Dedifferentiated amniotic fluid mesenchymal stem cell (primary cell): ENCODE results near the gene CACNA1I.
"Not testable (repeated sequence)": the region's sequence is repeated elsewhere in the genome, so short reads cannot be mapped to it uniquely, and the experiment has no call there.

Experiments used
- DNase-seq: peaks from one replicate; pipeline ENCODE4 v3.0.0-alpha.2; 2016; ENCODE audit errors: extremely low spot score

Gene CACNA1I

DNA sequence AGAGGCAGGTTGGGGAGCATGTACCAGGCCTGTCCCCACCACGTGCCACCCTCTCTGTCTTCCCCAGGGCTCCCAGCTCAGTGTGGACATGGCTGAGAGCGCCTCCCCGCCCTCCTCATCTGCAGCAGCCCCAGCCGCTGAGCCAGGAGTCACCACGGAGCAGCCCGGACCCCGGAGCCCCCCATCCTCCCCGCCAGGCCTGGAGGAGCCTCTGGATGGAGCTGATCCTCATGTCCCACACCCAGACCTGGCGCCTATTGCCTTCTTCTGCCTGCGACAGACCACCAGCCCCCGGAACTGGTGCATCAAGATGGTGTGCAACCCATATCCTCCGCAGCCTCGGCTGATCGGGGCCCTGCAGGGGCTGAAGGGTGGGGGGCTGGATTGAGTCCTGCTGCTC, at the start of gene CACNA1I:
TSS of gene CACNA1I (plus strand) at position 89 of the 400 bp plus-strand sequence. CDS start at position 89, 0 bp downstream.
- no peak for DNase-seq

DNA sequence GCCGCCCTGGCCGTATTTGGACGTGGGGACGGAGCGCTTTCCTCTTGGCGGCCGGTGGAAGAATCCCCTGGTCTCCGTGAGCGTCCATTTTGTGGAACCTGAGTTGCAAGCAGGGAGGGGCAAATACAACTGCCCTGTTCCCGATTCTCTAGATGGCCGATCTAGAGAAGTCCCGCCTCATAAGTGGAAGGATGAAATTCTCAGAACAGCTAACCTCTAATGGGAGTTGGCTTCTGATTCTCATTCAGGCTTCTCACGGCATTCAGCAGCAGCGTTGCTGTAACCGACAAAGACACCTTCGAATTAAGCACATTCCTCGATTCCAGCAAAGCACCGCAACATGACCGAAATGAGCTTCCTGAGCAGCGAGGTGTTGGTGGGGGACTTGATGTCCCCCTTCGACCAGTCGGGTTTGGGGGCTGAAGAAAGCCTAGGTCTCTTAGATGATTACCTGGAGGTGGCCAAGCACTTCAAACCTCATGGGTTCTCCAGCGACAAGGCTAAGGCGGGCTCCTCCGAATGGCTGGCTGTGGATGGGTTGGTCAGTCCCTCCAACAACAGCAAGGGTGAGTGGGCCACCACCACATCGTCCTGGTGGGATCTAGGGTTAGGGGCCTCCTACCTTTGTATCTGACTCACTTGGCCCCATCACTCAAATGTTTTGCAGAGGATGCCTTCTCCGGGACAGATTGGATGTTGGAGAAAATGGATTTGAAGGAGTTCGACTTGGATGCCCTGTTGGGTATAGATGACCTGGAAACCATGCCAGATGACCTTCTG, 49.3 kb upstream of the CACNA1I start:
- DNase-seq: peak; percentile 64

DNA sequence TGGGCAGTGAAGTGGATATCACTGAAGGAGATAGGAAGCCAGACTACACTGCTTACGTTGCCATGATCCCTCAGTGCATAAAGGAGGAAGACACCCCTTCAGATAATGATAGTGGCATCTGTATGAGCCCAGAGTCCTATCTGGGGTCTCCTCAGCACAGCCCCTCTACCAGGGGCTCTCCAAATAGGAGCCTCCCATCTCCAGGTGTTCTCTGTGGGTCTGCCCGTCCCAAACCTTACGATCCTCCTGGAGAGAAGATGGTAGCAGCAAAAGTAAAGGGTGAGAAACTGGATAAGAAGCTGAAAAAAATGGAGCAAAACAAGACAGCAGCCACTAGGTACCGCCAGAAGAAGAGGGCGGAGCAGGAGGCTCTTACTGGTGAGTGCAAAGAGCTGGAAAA, 48.5 kb upstream of the CACNA1I start:
- not testable (repeated sequence) for DNase-seq

DNA sequence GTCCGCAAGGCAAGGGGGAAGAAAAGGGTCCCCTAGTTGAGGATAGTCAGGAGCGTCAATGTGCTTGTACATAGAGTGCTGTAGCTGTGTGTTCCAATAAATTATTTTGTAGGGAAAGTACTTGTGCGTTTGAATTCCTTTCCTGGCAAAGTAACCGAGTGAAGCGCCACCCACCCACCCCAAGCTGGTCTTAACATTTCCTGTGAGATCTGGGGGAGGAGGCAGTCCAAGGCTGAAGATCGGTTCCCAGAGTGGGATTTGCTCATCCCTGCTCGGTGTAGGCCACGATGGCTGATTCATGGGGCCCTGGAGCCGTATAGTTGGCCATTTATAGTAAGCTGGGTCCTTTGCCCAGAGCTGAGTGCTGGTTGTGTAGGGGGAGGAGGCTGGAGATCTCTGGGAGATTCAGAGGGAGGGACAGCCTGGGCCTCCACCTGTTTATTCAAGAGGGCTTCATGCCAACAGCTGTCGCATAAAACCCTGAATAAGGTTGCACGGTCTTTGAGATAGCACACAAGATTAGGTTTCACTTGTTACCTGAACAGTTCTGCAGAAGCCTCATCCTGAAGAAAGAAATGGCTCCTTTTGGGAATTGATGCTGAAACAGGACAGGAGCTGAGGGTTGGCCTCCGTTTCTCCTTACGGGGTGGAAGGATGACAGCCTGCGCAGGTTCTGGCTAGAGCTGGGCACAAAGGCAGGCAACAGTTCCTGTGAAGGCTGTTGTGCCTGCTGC, 47.8 kb upstream of the CACNA1I start:
- DNase-seq: no peak

DNA sequence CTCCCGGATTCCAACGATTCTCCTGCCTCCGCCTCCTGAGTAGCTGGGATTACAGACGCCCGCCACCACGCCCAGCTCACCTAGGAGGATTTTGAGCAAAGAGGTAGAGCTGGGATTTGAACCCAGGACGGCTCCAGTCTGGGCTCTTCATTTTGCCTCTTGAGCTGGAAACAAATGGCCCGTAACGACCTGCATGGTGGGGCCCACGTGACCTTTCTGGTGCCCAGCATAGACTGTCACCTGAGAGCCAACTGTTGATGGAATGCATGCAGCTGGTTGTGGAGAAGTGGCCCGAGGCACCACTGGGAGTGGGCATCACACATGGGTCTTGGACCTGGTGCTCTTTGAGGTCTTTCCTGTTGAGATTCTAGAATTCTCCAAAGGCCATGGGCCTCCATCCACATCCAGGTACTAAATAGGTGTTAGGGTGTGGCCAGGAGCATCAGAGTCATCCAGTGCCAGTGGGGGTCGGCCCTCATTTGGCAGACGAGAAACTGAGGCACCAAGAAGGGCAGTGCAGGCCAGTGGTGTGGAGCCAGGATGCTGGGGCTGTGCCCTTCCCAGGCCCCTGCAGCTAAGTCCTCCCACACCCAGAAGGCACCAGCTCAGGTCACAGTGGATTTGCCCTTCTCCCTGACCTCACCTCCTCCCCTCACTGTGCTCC, 46.3 kb upstream of the CACNA1I start:
- no peak for DNase-seq

DNA sequence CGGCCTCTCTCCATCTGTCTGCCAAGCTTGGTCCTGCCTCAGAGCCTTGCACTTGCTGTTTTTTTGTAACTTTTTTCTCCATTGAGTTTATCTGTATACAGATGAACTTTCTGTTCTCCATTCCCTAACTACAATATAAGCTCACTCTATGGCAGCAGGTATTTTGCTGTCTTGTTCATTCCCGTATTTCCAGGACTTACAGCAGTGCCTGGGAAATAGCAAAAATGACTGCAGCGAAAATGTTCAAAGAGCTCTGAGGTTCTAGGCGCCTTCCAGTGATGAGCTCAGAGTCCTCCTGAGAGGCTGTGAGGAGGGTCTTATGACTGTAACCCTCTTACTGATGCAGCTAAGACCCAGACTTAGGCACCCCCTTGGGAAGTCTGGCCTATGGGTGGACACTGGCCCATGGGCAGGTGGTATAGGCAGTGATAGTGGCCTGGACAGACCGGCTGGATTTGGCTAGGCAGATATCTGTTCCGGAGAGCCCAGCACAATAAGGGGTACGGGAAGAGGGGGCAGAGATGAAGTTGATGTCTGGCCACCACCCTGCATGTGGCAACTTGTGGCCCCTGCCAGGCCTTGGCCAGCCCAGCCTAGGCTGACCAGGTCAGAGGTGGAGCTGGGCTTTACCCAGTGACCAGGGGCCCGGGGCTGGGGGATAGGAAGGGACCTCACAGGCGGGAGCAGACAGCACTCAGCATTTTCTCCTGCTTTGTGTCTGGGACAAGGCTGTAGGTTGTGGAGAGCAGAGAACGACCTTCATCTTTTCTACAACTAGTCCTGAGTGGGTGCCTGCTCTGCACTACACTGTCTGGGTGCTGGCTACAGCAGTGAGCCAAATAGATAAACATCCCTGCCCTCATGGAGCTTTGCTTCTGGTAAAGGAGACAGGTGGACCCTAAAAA, 45.5 kb upstream of the CACNA1I start:
- no peak for DNase-seq

DNA sequence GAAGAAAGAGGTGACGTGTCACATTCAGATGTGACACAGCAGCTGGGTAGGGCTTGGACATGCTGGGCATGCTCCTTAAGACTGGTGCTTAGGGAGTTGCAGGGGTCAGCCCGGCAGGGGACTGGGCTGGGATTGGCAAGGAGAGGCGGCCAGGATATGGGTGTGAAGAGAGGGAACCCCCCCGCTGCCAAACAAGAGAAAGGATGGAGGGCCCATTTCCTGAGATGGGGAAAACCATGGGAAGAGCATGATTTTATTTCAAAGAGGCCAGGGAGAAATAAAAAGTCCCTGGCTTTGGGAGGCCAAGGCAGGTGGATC, 44.9 kb upstream of the CACNA1I start:
- no peak for DNase-seq

DNA sequence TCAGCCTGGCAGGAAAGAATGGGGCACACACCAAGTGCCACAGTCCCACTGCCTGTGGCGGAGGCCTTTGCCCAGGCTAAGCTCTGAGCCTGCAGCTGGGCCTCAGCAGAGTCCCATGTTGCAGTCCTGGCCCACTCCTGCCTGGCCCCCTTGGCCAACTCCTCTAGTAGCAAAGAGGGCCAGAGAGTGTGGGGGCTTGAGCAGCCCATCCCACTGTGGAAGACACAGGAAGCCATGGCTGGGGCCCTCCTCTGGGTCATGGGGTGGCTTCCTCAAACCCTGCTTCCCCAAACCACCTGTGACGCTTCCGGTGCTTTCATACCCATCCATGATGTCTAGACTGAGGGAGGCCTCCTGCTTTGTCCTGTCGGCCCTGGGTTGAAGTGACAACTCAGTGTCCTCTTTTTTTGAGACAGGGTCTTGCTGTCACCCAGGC, 43.8 kb upstream of the CACNA1I start:
- no peak for DNase-seq

DNA sequence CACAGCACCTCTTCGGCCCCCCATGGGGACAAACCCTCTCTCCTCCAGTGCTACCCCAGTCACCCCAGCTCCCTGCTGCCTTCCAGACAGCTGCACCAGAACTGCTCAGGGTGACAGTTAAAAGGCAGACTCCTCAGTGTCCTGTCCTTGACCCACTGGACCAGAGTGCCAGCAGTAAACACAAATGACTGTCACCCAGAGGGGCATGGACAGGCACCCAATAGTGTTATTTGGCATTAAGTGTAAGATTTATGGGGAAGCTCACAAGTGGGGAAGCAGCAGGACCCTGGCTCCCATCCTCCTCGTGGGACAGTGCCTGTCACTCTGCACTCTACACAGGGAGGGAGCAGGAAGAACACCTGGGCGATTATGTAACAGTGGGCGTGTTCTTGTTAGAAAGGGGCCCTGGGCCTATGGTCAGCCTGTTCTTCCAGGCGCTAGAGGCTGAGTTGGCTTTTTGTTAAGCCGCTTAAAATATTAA, 43.0 kb upstream of the CACNA1I start:
- DNase-seq: no peak

DNA sequence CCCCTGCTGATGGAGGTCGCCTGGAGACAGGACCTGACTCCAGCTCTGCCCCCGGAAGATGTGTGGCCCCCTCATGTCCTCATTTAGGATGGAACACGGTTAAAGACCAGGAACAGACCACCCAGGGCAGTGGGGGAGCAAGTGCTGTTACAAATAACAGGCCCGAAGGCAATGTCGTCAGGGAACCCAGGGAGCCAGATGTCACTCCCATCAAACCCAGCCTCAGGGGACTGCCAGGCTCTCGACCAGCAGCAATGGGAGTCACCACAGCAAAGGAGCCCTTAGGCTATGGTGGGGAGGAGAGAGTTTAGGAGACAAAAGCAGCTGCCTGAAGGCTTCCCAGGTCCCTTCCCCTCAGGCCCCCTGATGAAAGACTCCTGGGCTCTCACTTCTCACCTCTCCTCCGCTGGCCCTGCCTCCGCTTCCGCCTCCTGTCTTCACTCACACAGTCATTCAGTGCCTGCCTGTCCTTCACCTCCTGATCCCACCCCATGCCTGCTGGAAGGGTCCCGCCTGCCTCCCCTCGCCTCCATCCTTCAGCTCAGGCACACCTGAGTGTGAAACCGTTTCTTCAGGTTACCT, 42.4 kb upstream of the CACNA1I start:
- DNase-seq: no peak

DNA sequence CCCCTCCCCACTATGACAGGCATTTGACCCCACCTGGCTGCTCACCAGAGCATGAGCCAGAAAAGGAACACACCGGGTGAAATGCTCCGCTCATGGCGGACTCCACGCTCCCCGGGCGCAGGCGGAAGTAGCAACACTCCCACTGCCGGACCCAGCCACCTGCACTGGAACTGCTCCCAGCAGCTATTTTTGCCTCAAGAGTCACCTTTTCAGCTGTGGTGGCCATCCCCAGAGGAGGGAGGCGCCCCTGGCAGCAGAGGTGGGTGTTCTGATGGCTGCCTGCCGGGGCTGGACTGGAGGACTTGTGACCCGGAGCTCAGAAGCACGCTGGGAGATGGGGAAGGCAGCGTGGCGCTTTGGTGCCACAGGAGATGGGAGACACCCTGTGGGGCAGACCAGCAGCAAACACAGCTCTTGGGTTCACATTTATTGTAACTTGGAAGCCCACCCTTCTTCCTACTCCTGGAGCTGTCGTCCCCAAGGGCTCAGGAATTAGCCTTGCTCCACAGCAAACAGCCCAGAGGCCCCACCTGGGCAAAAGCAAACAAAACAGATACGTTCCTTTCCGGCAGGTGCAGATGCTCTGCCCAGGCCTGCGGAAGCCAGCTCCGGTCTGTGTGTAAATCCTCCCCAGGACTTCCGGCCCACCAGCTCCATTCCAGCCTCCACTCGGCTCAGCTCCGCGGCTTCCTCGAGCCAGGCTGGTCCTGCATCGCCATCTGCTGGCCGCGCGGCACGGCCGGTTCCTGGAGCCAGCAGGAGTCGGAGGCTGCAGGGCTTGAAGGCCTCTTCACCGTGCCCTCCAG, 41.7 kb upstream of the CACNA1I start:
- peak; percentile 90 for DNase-seq

DNA sequence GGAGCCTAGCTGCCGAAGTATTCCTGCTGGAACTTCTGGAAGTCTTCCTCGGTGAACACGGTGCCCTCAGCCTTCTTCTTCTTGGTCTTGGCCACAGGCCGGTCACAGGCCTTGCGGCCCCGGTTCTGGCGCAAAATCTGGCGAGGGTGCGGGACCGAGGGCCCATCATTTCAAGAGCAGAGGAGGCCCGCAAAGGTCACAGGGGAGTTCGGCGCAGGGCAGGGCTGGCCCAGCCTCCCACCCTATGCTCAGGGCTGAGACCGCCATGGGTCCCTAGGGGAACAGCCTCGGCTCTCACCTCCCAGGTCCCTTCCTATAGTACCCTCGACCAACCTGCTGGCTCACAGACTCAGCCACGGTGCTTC, 41.1 kb upstream of the CACNA1I start:
- DNase-seq: no peak

DNA sequence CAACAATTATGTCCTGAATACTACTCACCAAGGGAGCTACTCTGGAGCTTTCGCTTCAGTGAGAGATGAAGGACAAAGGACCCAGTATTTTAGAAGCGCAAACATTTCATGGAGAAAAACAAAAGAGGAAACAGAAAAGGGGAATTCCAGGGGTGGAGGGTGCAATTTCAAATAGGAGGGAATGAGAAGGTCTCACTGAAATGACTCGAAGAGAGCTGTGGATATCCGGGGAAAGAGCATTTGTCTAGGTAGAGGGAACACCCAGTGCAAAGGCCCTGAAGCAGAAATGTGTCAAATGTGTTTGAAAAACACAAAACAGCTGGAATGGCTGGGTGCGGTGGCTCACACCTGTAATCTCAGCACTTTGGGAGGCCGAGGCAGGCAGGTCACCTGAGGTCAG, 40.4 kb upstream of the CACNA1I start:
- DNase-seq: no peak

DNA sequence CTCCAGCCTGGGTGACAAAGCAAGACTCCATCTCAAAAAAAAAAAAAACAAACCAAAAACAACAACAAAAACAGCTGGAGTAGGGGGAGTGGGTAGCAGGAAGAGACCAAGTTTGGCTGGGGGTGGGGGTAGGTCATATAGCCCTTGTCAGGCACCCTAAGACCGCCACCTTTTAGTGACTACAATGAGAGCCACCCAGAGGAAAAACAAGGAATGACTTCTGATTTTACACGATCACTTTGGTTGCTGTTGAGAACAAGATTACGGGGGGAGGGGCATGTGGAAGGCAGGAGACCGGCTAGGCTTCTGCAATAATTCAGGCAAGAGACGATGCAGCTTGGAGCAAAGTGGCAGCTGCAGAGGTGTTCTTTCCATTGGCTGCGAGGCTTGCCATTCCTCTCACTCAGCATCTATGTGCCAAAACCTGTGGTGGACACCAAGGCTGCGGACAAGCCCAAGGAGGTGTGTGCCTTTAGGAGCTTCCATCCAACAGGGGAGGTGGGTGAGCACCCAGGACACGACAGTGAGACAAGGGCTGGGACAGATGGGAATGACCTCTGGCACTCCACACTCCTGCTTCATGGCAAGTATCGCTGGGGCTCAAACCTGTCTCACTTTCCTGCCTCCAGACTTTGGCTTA, 39.7 kb upstream of the CACNA1I start:
- no peak for DNase-seq

DNA sequence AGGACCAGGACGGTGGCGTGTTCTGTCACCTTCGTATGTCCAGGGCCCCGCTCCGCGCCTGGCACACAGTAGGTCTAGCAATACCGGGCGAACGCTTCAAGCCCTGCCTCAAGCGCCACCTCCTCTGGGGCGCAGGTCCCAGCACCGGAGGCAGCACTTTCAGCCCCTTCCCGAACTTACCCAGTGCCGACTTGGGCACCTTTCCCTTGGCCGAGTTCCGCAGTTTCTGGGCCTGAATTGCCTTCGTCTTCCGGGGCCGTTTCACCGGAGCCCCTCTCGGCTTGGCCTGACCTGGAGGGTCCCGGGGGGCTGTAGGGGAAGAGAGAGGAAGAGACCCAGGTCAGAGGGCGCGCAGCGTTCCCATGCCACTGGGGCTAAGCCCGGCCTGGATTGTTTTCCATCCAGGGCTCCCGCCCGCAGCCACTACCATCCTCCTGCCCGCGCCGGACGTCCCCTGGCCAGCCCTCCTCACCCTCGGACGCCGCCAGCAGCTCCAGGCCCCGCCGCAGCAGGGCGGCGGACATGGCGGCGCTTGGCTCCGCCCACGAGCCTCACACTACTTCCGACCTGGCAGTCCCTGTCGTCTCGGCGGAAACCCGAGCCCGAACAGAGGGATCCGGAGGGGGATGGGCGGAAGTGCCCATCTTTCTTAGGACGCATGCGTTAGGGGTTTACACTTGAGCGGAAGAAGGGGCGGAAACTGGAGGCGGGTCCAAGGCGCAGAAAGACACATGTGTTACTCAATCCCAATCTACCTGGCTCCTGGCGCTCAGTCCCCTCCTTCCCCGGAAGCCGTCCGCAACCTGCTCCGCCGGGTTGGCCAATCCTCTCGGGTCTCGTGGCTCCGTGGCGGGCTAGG, 38.1 kb upstream of the CACNA1I start, which contains the start of gene RPS19BP1:
TSS of gene RPS19BP1 (minus strand) at position 534 of the 859 bp plus-strand sequence. CDS start at position 524, 10 bp downstream.
- DNase-seq: peak; percentile 98

DNA sequence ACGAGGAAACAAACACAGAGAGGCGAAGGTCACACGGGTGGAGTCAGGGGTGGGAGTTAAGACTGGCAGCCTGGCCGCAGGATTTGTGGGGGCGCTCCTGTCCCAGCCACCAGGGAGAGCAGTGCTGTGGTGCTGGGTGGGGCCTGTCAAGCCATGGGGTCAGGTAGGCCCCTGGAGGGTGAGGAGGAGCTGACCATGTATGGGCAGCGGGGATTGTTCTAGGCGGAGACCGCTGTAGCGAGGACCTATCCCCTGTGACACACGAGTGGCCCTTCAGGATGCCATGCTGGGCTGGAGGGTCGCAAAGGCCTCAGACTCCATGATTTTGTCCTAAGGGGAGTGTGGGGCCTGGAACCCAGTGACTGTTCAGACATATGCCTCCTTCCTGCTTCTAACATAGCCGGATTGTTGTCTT, 36.5 kb upstream of the CACNA1I start:
- DNase-seq: no peak

DNA sequence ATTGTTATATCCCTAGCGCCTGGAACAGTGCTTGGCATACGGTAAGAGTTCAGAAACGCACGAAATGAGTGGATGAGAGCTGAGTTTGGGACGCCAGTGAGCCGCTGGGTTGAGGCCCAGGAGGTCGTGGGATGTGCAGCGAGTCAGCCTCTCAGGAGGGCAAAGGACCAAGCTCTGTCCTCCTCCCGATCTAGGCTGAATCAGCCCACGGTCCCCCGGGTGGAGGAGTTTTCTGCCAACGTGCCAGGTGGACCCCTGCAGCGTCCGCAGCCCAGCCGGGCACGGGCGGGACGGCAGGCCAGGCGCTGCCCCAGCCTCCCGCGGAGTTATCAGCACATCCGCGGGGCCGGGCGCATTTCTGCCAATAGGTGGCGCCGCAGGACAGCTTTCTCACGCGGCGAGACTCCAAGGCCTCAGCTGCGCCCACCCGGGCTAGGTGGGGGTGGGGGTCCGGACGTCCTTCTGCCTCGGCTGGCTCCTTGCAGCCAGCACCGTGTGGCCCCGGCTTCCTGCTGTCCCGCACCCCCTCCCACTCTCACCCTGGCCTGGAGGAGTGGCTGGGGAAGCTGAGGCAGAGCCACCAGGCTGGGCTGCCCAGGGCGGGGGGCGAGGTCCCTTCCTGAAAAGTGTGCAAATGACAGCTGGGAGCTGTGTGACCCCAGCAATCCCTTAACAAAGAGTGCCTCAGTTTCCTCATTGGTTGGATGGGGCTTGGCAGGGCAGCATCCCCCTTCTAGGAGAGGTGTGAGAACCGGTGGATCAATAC, 35.8 kb upstream of the CACNA1I start:
- peak; percentile 55 for DNase-seq

DNA sequence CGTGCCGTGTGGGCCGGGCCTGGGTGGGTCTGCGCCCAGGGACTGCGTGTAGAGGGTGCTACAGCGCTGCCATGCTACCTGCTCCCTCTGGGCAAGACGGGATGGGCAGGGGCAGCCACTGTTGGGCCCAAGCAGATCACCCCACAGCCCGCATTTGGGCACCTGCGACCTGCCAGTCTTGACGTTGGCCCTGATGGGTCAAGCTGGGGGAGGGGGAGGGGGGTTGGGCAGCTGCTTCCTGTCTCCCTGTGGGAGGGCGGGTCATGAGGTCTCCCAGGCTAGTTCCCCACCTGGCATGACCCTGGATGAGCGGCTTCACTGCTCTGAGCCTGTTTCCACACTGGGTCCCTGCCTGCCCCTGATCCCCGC, 35.2 kb upstream of the CACNA1I start:
- DNase-seq: no peak
